Stomach (tissue), 9 donors: Measurements from ENCODE around the gene COX6B2. TPM values are rescaled to one million over a fixed set of nuclear protein-coding genes. Genes with fewer than 3 reads are reported as not detected.
A peak's percentile ranks its signal among the peaks of the same experiment; 100 is the strongest.

Experiments used
- DNase-seq, 2 donors: peaks; one replicate each; pipeline versions ENCODE4 v3.0.0 to v3.0.0-alpha.2; 2013 to 2019
- H3K27ac ChIP-seq, 5 donors: fragments of 200-600 bp in 4 of 5; sonication (generic) in 4 of 5; one replicate each; pipeline ENCODE4 v1.5.1; 2013 to 2019; ENCODE audit warnings: mild to moderate bottlenecking in 1 of 5, moderate library complexity in 1 of 5
- H3K27me3 ChIP-seq, 3 donors: fragments of 200-600 bp; sonication (generic); one replicate each; pipeline ENCODE4 v1.5.1; 2017 to 2019; ENCODE audit warnings: mixed run types in 1 of 3
- H3K36me3 ChIP-seq, 4 donors: fragments of 200-600 bp; sonication (generic); 1 replicate in 3 of 4; 2 replicates in 1 of 4; pipeline ENCODE4 v1.5.1; 2016 to 2019
- H3K4me1 ChIP-seq, 4 donors: fragments of 200-600 bp; sonication (generic); one replicate each; pipeline ENCODE4 v1.5.1; 2016 to 2019
- H3K4me3 ChIP-seq, 4 donors: fragments of 200-600 bp; sonication (generic) in 3 of 4; one replicate each; pipeline ENCODE4 v1.5.1; 2016 to 2019; ENCODE audit warnings: mild to moderate bottlenecking in 1 of 4
- H3K9me3 ChIP-seq, 4 donors: fragments of 200-600 bp; sonication (generic); one replicate each; pipeline ENCODE4 v1.5.1; 2016 to 2019
- CTCF ChIP-seq, 7 experiments: fragments of 450-650 bp in 4 of 7; fragments of 200-600 bp in 3 of 7; sonication (generic) in 3 of 7; IDR thresholded peaks; one replicate each; pipeline ENCODE4 v1.5.1; 2016 to 2019; ENCODE audit warnings: antibody characterized with exemption in 7 of 7, control low read depth in 2 of 7, mild to moderate bottlenecking in 1 of 7
- EP300 ChIP-seq: sonication (generic); formaldehyde crosslinking; IDR thresholded peaks from one replicate; pipeline ENCODE4 v1.6.1; 2017; ENCODE audit warnings: antibody characterized with exemption
- POLR2A ChIP-seq, 4 donors: fragments of 450-650 bp; IDR thresholded peaks; one replicate each; pipeline ENCODE4 v1.6.1; 2016; ENCODE audit warnings: antibody characterized with exemption in 4 of 4, control low read depth in 2 of 4, mild to moderate bottlenecking in 1 of 4, moderate library complexity in 1 of 4
- POLR2AphosphoS5 ChIP-seq, 3 donors: sonication (generic); formaldehyde crosslinking; IDR thresholded peaks; one replicate each; pipeline ENCODE4 v1.6.1; 2016; ENCODE audit warnings: antibody characterized with exemption in 3 of 3
- WGBS, 5 donors: extraction: QIAGEN DNeasy Blood & Tissue Kit in 3 of 5; methylation state at CpG; one replicate each; pipeline versions ENCODE4 v1.1.5 to v1.1.7; 2013 to 2018; 5-methylcytosine and 5-hydroxymethylcytosine counted together
- intact Hi-C: fragments of 100-400 bp; cut with DNase I; formaldehyde crosslinking; loops from one replicate; pipeline ENCODE4 v1.15.1; 2023; ENCODE audit warnings: low total_unique reads
- polyA plus RNA-seq, 3 donors: library from polyadenylated mRNA; stranded (reverse); fragments of 200-250 nt; gene quantifications; one replicate each; pipeline ENCODE4 v1.2.3, GENCODE V29; 2013
- total RNA-seq, 5 donors: library from RNA; depleted of rRNA; stranded (reverse); fragments of >200 nt; gene quantifications; one replicate each; pipeline versions ENCODE4 v1.1.0 to v1.2.3, GENCODE V29; 2014 to 2016
- donor health status: healthy with polysubstance abuse.
- donor health status: Bipolar disorder and iron deficiency.
- donor health status: healthy.

The COX6B2 gene
- total and polyA plus RNA-seq, 8 donors: 0.19 to 18.2 (median 0.93) TPM; not detected in 5

DNA sequence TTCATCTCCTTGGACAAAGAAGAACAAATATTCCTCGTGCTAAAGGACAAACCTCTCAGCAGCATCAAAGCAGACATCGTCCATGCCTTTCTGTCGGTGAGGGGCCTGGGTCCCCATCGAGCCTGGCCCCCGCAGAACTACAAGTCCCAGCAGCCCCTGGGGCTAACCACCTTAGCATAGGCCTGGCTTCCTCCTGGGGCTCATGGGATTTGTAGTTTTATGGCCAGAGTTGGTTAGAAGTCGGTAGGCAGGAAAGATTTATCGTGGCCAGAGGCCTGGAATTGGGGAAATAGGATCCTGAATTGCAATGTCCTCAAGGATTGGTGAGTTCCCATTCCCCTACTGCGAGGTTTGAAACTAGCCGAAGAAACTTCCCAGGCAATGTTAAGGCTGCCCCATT is 49.0 kb downstream of the COX6B2 start:
- Histone ChIP-seq H3K9me3 (no peaks in the 10 kb centered on the region), H3K27me3 (peaks cover 0 to 5% (median 0%) of the 10 kb centered on the region in 3 donors), H3K4me3 (no peak overlapping the region), H3K4me1 (peaks cover 7 to 12% (median 12%) of the 10 kb centered on the region in 4 donors), H3K27ac (no peak overlapping the region), H3K36me3 (peaks cover 0 to 61% (median 27%) of the 10 kb centered on the region in 4 donors)
- 75 to 83% (median 78%) methylated on average over 9 of the region's 9 CpGs for WGBS, 5 donors
- intact Hi-C loops: loop anchor here (10.0 kb wide), 1 partner anchor 109 kb away; no protein-coding TSS in a partner anchor
- TF ChIP-seq EP300: no peak
- TF ChIP-seq POLR2A (IDR thresholded peaks at IDR 0.05): no peak
- TF ChIP-seq CTCF (IDR thresholded peaks at IDR 0.05): no peak
- no peak for TF ChIP-seq POLR2AphosphoS5 (IDR thresholded peaks at IDR 0.05)
- DNase-seq: peak; percentile 39 to 65

DNA sequence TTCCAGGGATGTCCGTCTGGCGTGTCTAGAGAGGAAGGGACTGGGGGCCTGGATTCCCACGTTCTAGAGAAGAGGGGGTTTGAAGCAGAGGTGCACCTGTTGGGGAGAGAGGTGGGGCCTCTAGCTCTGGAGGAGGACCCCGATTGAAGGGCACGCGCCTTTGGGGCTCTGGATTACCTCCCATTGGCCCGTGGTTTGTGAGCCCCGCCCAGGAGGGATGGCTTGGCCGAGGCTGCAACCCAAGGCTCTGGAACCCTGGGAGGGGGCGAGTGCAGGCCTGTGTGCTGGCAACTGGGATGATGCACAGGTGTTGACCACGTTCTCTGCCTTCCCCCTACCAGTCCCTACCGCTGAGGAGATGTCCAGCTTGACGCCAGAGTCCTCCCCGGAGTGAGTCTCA is 49.5 kb downstream of the COX6B2 start:
- Histone ChIP-seq H3K4me3 (no peak overlapping the region), H3K36me3 (peaks cover 0 to 55% (median 27%) of the 10 kb centered on the region in 4 donors), H3K4me1 (peaks cover 7 to 12% (median 12%) of the 10 kb centered on the region in 4 donors), H3K27me3 (peaks cover 0 to 7% (median 0%) of the 10 kb centered on the region in 3 donors), H3K9me3 (no peaks in the 10 kb centered on the region), H3K27ac (no peak overlapping the region)
- TF ChIP-seq POLR2A (IDR thresholded peaks at IDR 0.05) (no peak), POLR2AphosphoS5 (IDR thresholded peaks at IDR 0.05) (no peak), EP300 (no peak), CTCF (IDR thresholded peaks at IDR 0.05) (no peak)
- no peak for DNase-seq
- whole genome bisulfite sequencing, 5 donors: 66 to 82% (median 76%) methylated on average over 12 to 14 of the region's 14 CpGs
- intact Hi-C loops: loop anchor here (10.0 kb wide), 1 partner anchor 110 kb away; no protein-coding TSS in a partner anchor

- TF ChIP-seq CTCF (IDR thresholded peaks at IDR 0.05): no peak
- TF ChIP-seq EP300: no peak
- no peak for TF ChIP-seq POLR2A (IDR thresholded peaks at IDR 0.05)
- no peak for TF ChIP-seq POLR2AphosphoS5 (IDR thresholded peaks at IDR 0.05)
- intact Hi-C loops: loop anchor here (10.0 kb wide), 1 partner anchor 110 kb away; no protein-coding TSS in a partner anchor
- no peak overlapping the region for H3K27ac ChIP-seq
Measured at GRCh38 chr19:55304279-55304978, 50.1 kb downstream of the COX6B2 start.

DNA sequence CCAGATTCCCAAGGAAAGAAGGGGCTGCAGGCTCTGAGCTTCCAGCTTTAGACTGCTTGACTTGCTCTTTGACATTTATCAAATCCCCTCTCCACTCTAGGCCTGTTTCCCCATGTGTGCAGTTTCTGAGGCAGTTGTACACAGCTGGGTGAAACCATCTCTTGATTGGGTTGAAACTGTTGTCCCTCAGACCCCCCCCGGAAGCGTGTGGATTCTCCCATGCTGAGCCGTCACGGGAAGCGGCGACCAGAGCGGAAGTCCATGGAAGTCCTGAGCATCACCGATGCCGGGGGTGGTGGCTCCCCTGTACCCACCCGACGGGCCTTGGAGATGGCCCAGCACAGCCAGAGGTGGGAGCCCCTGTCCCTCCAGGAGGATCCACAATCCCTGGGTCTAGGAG is 51.0 kb downstream of the COX6B2 start:
- DNase-seq: no peak
- Histone ChIP-seq H3K9me3 (no peaks in the 10 kb centered on the region), H3K27me3 (peaks cover 0 to 7% (median 0%) of the 10 kb centered on the region in 3 donors), H3K27ac (no peak overlapping the region), H3K4me1 (peaks cover 7 to 12% (median 12%) of the 10 kb centered on the region in 4 donors), H3K4me3 (no peak overlapping the region), H3K36me3 (peaks cover 0 to 42% (median 21%) of the 10 kb centered on the region in 4 donors)
- TF ChIP-seq CTCF (IDR thresholded peaks at IDR 0.05) (no peak), EP300 (no peak), POLR2A (IDR thresholded peaks at IDR 0.05) (no peak), POLR2AphosphoS5 (IDR thresholded peaks at IDR 0.05) (no peak)
- intact Hi-C loops: loop anchor here (10.0 kb wide), 1 partner anchor 111 kb away; no protein-coding TSS in a partner anchor
- WGBS, 5 donors: 78 to 94% (median 92%) methylated on average over 6 to 11 of the region's 11 CpGs

More at GRCh38 chr19:55304279-55304978, 50.1 kb downstream of the COX6B2 start:
- peaks cover 7 to 12% (median 12%) of the 10 kb centered on the region in 4 donors for H3K4me1 ChIP-seq
- 76 to 91% (median 90%) methylated on average over 15 to 39 of the region's 39 CpGs for WGBS, 5 donors
- H3K27me3 ChIP-seq: peaks cover 0 to 7% (median 0%) of the 10 kb centered on the region in 3 donors
- H3K36me3 ChIP-seq: peaks cover 0 to 50% (median 25%) of the 10 kb centered on the region in 4 donors
- DNase-seq: peak; percentile 46 to 64
- no peak overlapping the region for H3K4me3 ChIP-seq
- H3K9me3 ChIP-seq: no peaks in the 10 kb centered on the region
